GDM1 (cell line): Measurements from ENCODE around the gene MAP3K3.
"Not testable (repeated sequence)": the region's sequence is repeated elsewhere in the genome, so short reads cannot be mapped to it uniquely, and the experiment has no call there.

Experiments
- DNase-seq: peaks from one replicate; lab custom pipeline; 2025; lab: John Stamatoyannopoulos, UW

MAP3K3 gene

DNA sequence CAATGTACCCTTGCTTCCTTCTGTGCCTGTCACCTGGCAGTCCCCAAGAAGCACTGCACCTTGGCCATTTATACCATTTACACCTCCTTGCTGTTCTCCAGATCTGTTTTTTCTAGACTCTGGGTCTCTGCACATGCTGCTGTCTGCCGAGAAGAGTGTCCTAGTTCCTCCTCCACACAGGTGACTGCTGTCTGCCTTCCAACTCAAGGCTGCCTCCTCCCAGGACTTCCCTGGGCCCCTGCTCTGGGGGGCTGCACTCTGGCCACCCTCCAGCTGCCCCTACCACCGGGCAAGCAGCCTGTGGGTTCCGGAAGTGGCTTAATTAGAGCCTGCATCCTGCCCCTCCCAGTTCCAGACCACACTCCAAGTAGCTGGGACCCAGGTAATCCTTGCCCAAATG is 83.4 kb downstream of the MAP3K3 start:
- no peak for DNase-seq

GRCh38 chr17:63706336-63707082 is 84.3 kb downstream of the MAP3K3 start:
- DNase-seq, result no peak

- DNase-seq, result no peak
Observed at GRCh38 chr17:63707151-63707550, 84.9 kb downstream of the MAP3K3 start.

GRCh38 chr17:63709110-63709509 is 86.9 kb downstream of the MAP3K3 start:
- no peak for DNase-seq

DNA sequence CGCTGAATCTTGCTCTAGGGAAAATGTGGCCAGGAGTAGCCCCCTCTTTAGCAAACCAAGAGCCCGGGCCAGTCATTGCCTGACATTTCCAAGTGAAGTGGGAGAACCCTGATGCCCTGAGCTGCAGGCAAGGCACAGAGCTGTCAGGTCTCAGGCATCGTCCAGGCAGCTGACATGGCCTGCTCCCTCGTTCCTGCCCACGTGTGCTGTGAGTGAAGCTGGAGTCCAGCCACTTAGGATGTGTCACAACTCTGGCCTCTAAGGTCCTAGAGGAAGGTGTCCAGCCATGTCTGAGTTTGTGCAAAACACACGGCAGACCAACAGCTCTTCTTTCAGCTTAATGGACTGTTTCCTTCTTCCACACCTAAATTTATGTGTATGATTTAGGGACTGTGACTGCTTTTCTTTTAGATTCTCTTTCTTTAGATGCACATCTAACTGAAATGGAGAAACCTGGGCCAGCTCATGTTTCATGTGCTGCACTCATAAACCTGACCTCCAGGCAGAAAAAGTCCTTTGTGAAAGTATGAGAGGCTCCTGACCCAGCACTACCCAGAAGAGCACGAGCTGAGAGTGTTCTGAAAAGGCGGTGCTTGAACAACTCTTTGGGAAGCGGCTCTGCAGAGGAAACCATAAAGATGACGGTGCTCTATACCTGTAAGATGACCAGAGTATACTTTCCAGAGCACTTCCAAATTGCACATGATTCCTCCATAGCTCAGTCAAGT is 92.5 kb downstream of the MAP3K3 start:
- DNase-seq, result no peak

- no peak for DNase-seq
Observed at GRCh38 chr17:63716426-63716825, 94.2 kb downstream of the MAP3K3 start.

DNA sequence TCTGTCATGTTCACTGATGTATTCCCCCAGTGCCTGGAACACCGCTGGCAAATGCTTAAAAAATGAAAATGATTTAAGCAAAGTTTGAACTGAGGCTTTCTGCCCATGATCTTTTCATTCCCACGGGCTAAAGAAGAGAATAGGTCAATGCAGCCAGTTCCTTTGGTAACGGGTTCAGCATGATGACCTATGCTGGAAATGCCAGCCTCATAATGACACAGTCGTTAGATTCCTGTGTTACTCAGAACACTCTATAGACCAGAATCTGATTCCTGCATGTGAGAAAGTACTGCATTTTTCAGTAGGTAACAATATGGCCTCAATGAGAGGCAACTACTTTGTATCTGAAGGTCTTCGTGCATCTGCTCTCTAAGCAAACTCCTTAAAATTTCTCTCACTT is 96.8 kb downstream of the MAP3K3 start:
- DNase-seq, result no peak

DNA sequence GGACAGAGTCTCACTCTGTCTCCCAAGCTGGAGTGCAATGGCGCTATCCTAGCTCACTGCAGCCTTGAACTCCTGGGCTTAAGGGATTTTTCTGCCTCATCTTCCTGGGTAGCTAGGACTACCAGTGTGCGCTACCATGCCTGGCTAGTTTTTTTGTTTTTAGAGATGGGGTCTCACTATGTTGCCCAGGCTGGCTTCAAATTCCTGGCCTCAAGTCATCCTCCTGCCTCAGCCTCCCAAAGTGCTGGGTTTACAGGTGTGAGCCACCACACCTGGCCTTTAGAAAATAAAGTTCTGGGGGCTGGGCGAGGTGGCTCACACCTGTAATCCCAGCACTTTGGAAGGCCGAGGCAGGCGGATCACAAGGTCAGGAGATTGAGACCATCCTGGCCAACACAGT is 98.0 kb downstream of the MAP3K3 start:
- not testable (repeated sequence) for DNase-seq

DNA sequence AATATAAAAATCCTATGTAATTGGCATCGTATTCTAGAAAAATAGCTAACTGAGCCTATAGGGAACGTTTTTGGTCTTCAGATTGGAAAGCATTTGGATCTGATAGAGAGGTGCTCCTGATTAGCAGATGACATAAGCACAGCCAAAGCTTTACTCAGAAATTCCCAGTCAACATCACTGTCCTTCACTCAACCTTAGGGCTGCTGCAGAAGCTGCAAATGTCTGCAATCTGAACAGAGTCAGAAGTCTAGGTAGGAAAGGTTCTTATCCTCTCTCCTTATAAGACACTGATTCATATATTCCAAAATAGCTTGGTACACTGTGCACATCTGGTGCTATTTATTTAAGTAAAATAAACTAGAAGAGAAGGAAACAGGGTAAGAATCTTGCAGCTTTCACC is 100.2 kb downstream of the MAP3K3 start:
- no peak for DNase-seq

DNA sequence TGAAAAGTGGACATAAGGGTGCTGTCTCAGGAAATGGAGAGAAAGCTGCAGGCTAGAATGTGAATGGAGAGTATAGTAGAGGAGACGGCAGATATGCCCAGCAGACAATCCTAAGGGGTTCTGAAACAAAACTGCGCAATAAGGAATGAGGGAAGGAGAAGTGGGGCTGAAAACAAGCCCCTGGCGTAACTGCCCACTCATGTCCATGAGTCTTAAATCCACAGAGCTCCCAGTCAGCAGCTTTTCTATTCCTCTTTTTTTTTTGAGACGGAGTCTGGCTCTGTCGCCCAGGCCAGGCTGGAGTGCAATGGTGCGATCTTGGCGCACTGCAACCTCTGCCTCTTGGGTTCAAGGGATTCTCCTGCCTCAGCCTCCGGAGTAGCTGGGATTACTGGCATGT is 113.5 kb downstream of the MAP3K3 start:
- DNase-seq, result no peak

DNA sequence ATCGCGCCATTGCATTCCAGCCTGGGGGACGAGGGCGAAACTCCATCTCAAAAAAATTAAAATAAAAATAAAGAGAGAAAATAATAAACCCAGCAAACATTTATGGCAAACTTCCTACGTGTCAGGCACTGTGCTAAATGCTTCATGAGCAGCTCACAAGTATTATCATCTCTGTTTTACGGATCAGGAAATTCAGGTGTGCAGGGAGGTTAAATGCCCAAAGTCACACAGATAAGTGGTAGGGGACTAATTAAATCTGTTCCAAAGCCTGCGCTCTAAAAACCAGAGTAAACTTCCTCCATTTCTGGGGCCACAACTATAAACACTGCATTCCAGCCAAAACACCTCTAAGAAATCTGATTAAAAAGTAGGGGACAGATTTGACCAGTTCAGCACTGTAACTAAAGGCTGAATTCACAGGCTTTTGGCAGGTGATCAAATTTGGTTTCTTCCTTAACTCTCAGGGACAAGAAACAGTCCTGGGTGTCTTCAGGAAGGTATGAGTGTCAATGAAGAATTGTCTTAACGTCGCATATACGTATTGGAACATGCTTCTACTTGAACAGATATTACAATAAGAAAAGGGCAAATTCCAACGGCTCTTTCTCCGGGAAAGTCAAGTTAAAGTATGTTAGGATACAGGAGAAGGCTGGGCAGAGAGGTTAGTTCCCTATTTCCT is 118.4 kb downstream of the MAP3K3 start:
- no peak for DNase-seq

- DNase-seq, result no peak
Observed at GRCh38 chr17:63741143-63741407, 118.9 kb downstream of the MAP3K3 start.

- peak; percentile 98 for DNase-seq
Observed at GRCh38 chr17:63741408-63742173, 119.4 kb downstream of the MAP3K3 start, which contains the start of gene STRADA. TSS of gene STRADA (minus strand) at chr17:63741799. CDS start at chr17:63728369, 13,430 bp downstream.
